Epithelial cell of esophagus (primary cell): ENCODE data around the gene LRMDA.

Source experiments
- DNase-seq: peaks from one replicate; pipeline ENCODE4 v3.0.0; 2010; ENCODE audit warnings: low read depth
- H3K4me3 ChIP-seq: 2 replicates; pipeline ENCODE4 v1.5.1; 2011; ENCODE audit warnings: mild to moderate bottlenecking, low read length, control low read depth
- CTCF ChIP-seq: IDR thresholded peaks from 2 replicates; pipeline ENCODE4 v1.5.1; 2011; ENCODE audit warnings: low read depth, mild to moderate bottlenecking, low read length, control low read depth, inconsistent platforms; ENCODE audit not compliant: insufficient read depth; ENCODE audit errors: missing control alignments

The LRMDA gene

GRCh38 chr10:75866300-75866625, 434.8 kb downstream of the LRMDA start:
- DNase-seq: no peak
- no peak overlapping the region for H3K4me3 ChIP-seq
- no peak for TF ChIP-seq CTCF

- no peak overlapping the region for H3K4me3 ChIP-seq
- DNase-seq: no peak
- TF ChIP-seq CTCF: no peak
Measured at GRCh38 chr10:75866731-75867130, 435.3 kb downstream of the LRMDA start.

- no peak for DNase-seq
- TF ChIP-seq CTCF: no peak
Measured at GRCh38 chr10:75868574-75868973, 437.1 kb downstream of the LRMDA start.

GRCh38 chr10:75870039-75870645, 438.7 kb downstream of the LRMDA start:
- TF ChIP-seq CTCF: no peak
- DNase-seq: peak; percentile 60
- H3K4me3 ChIP-seq: no peak overlapping the region

More at GRCh38 chr10:75868574-75868973, 437.1 kb downstream of the LRMDA start:
- no peak overlapping the region for H3K4me3 ChIP-seq

- DNase-seq: no peak
- TF ChIP-seq CTCF: no peak
- no peak overlapping the region for H3K4me3 ChIP-seq
Measured at GRCh38 chr10:75875740-75876139, 444.3 kb downstream of the LRMDA start.

GRCh38 chr10:75876710-75877109, 445.3 kb downstream of the LRMDA start:
- no peak overlapping the region for H3K4me3 ChIP-seq
- no peak for DNase-seq
- TF ChIP-seq CTCF: no peak

GRCh38 chr10:75877877-75878276, 446.5 kb downstream of the LRMDA start:
- no peak for DNase-seq
- no peak for TF ChIP-seq CTCF
- H3K4me3 ChIP-seq: no peak overlapping the region
